GM18505 (cell line): Measurements from ENCODE around the gene ANKRD33.

ENCODE experiments used
- ATAC-seq: cut with Tn5 transposase; IDR thresholded peaks from one replicate; pipeline ENCODE4 v1.9.1; 2021; ENCODE audit not compliant: unreplicated experiment
- POLR2A ChIP-seq: IDR thresholded peaks from 4 replicates; pipeline ENCODE4 v1.6.1; 2011; ENCODE audit warnings: borderline replicate concordance; ENCODE audit not compliant: insufficient read depth, insufficient read length; ENCODE audit errors: extremely low read depth

ANKRD33 gene

DNA sequence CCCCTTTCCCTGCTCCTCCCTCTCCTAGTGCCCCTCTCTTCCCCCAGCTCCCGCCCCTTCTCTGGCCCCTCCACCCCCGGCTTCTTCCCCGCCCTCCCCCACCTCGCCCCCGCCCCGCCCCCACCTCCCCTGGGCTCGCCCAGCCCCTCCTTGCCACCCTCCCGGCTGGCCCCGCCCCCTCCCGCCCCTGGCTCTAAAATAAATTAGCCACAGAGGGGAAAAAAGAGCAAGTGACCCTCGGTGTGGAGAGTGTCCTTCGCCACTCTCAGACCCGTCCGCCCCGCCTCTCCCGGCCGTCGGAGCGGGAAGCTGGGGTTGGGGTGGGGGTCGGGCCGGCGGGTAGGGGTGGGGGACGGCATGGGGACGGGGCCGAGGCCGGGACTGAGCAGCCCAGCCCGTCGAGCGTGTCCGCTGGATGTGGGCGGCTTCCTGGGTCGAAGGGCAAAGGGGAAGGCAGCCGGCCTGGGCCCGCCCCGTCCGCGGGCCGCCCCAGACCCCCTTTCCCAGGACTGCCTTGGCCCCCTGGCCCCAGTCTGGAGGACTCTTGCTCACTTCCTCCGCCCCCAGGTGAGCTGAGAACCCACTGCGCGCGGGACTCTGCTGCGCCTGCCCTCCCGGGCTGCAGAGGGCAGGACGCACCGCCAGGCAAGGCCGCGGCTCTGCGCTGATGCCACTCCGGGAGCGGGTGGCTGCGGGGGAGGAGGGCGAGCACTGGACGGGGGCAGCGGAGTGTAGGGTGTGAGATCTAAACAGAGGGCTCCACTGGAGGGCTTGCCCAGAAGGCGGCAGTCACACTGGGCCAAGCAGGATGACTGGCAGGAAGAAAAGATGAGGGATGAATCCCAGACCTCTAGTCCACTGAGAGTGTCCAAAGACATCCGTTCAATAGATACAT lies 38.8 kb upstream of the ANKRD33 start:
- TF ChIP-seq POLR2A, result no peak
- ATAC-seq, result no peak

DNA sequence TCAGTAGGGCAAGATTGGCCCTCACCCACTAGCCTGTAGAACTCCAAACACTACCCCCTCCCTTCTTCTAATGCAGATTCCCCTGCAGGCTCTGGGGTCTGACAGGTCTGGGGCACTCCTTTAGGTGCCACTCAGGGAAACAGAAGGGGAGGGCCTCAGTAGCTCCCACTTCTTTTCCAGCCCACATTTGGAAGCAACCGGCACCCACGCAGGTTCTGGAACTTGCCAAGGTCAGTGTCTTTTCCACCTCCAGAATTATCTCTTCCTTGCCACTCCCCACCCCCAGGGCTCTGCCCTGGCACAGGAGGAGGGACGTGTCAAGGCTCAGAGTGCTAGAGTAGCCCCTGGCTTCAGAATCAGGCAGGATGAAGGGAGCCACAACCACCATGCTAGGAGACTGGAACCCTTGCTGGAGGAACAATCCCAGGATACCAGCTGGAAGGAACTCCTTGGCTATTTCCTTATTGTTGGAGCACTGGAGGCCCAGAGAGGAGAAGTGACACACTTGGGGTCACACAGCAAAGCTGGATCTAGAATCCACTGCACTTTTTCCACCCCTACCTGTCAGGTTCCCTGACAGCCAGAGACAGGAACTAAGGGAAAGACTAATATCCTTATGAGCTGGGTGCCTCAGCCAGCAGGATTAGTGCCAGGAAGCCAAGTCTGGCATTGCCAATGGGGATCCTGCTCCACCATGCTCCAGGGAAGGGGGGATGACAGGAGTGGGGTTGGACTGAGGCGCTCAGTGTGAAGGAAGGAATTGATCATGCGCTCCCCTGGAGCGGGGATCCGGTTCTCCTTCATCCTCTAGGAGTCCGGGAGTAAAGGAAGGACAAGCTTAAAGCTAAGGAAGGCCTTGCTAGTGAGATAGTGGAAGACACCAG lies 37.6 kb upstream of the ANKRD33 start:
- ATAC-seq, result no peak
- TF ChIP-seq POLR2A, result no peak

DNA sequence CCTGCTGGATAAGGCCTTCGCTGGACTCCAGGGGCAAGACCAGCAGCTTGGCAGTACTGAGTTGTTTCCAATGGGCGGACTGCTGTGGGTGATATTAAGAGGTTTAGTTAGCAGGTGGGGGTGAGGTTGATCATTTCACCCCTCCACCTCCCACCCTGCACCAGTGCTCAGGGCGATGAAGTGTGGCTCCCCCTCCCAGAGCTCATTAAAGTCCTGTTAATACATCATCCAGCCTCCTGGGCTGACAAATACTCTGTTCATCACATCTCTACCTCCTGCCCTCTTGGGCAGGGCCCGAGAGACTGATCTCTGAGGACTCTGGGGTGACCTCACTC lies 37.0 kb upstream of the ANKRD33 start:
- no peak for TF ChIP-seq POLR2A

DNA sequence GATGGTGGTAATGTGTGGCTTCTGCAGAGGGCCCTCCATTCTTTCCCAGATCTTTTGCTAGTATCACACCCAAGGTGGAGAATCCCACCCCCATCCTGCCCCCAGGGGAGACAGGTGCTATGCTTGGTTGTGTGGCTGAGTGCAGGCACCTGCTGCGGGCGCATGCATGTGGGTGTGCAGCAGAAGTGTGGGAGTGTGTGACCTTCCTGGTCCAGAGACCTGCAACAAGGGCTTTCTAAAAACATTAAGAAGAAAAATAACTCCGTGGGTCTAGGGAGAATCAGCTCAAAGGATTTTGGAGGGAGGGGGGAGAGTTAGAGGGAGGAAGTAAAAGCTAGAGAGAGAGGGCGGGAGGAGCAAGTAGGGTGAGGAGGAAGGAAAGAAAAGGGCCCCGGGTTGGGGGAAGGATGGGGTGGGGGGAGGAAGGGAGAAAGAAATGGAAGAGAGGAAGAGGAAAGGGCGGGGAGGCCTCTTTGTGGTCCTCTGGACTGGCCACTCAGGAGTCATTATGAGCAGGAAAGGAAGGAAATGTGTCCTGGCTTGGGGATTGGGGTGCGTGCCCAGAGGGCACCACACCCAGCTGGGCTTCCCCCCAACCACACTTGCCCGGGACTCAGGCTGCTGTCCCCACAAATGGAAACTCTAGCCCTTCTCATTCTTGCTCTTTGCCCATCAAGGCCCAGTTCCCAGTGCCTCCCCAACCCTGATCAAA lies 36.3 kb upstream of the ANKRD33 start:
- TF ChIP-seq POLR2A, result no peak

More for the DNA sequence above, 37.0 kb upstream of the ANKRD33 start:
- no peak for ATAC-seq

DNA sequence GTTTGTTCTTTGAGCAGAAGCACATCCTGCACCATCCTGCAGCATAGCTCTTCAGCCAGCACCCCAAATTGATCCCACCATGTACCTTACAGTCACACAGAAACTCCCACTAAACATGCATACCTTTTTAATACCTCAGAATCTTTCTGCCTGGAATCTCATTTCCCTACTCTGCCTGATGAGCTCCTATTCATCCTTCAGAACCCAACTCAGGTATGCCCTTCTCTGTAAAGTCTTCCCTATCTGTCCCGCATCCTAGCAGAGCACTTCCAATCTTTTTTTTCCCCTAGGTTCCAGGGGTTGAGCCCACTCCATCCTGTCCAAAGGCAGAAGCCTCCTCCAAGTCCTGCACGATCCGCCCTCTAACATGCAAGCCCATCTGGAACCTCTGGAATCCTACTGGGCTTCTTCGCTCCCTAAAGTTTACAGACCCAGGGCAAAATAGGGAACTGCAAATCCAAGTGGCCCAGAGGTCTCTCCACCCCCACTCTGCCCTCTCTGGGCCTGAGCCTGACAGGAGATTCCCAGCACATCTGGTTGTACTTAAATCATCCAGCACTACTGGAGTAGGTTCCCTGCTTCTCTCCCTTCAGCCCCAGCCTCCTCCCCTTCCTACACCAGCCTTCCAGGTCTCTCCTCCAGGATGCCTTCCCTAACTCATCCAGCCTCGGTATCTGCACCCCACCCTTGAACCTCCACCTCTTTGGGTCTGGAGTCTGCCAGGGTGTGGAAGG lies 35.3 kb upstream of the ANKRD33 start:
- no peak for TF ChIP-seq POLR2A
- no peak for ATAC-seq

More for the DNA sequence above, 36.3 kb upstream of the ANKRD33 start:
- no peak for ATAC-seq

DNA sequence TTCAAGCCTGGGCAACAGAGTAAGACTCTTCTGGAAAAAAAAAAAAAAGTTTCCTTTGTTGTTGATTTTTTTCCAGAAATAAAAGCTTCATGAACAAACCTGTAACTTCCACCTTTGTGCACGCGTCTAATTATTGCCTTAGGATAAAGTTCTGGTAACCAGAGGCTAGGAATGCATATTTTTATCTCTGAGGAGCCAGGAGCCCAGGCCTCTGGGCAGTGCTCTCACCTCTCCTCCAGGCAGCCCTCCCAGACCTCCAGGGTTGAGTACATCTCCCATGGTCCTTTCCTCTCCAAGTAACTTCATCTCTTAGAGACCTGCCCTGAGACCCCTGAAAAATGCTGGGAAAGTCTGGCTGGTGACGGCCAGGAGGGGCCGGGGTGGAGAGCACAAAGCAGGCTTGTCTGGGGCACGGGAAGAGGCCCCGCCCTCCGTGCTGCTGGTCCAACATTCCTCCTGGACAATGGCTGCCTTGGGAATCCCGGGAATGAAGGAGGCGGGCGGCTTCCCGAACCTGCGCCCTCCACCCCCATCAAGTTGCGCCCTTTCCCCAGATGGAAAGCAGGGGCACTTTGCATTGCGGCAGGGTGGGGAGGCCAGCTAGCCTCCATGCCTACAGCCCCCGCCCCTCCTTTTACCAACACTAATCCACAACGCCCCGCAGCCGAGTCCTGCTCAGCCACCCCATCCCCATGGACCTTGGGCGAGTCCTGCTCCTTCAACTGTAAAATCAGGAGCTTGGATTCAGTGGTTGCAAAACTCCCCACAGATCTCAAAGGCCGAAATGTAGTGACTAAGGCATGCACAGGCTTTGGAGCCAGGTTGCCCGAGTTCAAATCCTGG lies 32.1 kb upstream of the ANKRD33 start:
- ATAC-seq, result no peak
- TF ChIP-seq POLR2A, result no peak

DNA sequence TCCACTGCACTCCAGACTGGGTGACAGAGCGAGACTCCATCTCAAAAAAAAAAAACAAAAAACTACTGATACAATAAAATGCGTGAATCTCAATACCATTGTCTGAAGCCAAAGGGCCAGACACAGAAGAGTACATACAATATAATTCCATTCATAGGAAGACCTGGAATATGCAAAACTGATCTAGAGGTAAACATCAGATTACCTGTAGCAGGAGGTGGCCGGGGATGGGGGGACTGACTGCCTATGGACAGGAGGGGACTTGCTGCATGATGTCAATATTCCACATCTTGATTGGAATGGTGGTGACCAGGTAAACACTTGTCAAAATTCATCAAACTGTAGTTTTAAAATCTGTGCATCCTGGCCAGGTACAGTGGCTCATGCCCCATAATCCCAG lies 26.9 kb upstream of the ANKRD33 start:
- no peak for ATAC-seq
- no peak for TF ChIP-seq POLR2A

DNA sequence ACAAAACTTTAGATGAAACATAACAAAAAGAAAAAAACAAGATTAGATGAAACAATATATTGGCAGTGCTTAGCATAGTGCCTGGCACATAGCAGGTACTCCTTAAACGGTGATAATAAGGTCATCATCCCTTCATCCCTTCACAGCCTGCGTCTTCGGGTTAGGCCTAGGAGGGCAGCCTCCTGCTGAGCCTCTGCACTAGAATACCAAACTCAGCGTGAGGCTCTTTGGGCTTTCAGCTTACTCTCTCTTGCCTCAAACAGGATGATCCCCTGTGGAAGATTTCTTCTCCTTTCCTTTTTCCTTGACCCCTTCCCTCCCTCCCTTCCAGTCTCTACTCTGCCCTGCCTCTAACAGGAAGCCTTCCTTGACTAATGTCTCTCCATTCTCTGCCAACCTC lies 25.0 kb upstream of the ANKRD33 start:
- no peak for ATAC-seq

DNA sequence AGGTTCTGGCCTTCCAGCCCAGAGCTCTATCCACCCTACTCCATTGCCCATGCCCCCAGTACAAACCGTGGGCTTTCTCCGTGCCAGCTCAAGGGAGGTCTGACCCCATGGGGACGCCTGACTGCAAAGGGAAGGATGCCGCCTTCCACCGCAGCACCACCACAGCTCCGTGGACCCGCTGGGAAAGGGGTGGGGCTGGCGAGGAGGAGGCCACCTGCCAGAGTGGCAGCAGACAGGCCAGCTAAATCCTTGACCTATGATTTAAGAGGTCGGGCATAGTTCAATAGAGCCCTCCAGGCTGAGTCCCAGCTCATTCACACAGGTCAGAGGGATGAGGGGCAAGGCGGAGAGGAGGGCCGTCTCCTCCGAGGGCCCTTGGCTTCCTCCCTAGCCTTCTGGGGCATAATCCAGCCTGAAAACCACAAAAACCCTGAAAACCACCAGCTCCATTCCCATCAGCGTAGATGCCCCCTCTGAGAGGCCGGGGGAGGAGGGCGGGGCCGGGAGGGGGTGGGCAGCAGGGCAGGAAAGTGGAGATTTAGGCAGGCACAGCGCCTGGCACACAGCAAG lies 24.5 kb upstream of the ANKRD33 start:
- ATAC-seq, result no peak

More for the DNA sequence above, 25.0 kb upstream of the ANKRD33 start:
- TF ChIP-seq POLR2A, result no peak

DNA sequence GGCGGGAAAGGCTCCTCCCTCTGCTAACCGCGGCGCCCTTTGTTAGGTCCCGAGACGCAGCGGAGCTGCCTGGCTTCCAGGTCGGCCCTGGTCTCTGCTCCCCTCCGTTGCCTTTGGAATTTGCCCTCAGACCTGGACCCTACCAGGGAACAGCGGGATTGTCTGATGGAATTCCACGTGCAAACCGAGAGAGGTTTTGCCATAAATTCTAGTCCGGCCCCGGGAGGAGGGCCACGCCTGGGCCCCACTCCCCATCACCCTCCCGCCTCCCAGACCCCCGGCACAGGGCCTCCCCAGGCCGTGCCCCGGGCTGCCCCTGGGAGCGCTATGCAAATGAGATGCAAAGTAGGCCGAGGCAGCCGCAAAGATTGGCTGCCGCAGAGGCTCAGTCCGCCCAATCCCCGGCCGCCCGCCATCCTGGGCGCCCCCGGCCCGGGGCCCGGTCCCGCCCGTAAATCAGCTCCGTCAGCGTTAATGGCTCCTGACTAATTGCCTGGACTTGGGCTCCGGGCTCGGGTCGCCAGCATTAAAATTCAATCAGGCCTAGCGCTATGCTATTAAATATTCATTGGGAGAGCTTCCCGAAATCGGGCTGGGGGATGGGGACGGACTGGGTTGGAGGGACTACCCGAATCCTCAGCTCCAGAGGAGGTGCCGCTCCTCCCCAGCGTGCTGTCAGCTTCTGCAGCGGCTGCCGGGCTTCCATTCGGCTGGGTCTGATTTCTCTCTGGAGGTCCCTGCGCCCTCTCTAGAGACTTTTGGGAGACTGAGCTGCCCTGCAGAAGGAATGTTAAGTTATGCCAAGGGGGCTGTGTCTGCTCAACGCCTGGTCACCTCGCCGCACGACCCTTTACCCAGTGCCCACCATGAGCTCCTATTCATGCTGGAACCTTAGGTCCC lies 23.7 kb upstream of the ANKRD33 start:
- ATAC-seq, result no peak
- no peak for TF ChIP-seq POLR2A

More for the DNA sequence above, 24.5 kb upstream of the ANKRD33 start:
- no peak for TF ChIP-seq POLR2A
